ENCODE data around the gene THOC2.

GRCh38 chrX:123698979-123699520, 33.8 kb downstream of the THOC2 start:
- TF ChIP-seq POLR2AphosphoS5 (IDR thresholded peaks at IDR 0.05; ENCODE audit: low read depth, low read length): no peak
- TF ChIP-seq POU2F2 (IDR thresholded peaks at IDR 0.05; ENCODE audit: low read depth, low read length): no peak
- TF ChIP-seq POLR2A (IDR thresholded peaks at IDR 0.05; ENCODE audit: low read depth, low read length): no peak
- no peak for TF ChIP-seq TAF1 (IDR thresholded peaks at IDR 0.05; ENCODE audit: low read depth, low read length)
- TF ChIP-seq SPI1 (IDR thresholded peaks at IDR 0.05; ENCODE audit: low read depth, low read length): no peak
